ENCODE measurements around the gene GPR87. TPM values are rescaled to one million over a fixed set of nuclear protein-coding genes. Genes with fewer than 3 reads are reported as not detected.

The GPR87 gene
- total RNA-seq, 2 donors from 2014 or later: not detected

- Mint-ChIP-seq H3K27ac (no peak overlapping the region), H3K36me3 (ENCODE audit: low read depth) (no peaks in the 10 kb centered on the region), H3K9me3 (no peaks in the 10 kb centered on the region), H3K27me3 (ENCODE audit: insufficient read depth) (no peaks in the 10 kb centered on the region), H3K4me1 (peaks cover 37% of the 10 kb centered on the region), H3K4me3 (no peak overlapping the region)
- no peak for DNase-seq
- Histone ChIP-seq H3K27me3 (ENCODE audit: control insufficient read depth, insufficient read depth, low read length, poor library complexity, severe bottlenecking) (no peaks in the 10 kb centered on the region), H3K4me3 (ENCODE audit: low read length) (no peak overlapping the region), H3K9ac (ENCODE audit: extremely low read depth, low read length, poor library complexity, severe bottlenecking) (no peak overlapping the region), H3K36me3 (ENCODE audit: control insufficient read depth, insufficient read depth, low read length) (no peaks in the 10 kb centered on the region), H3K9me3 (ENCODE audit: control insufficient read depth, low read length) (no peaks in the 10 kb centered on the region), H3K4me1 (ENCODE audit: control insufficient read depth, insufficient read depth, low read length) (peaks cover 10% of the 10 kb centered on the region), H3K27ac (ENCODE audit: low read depth, low read length) (no peak overlapping the region)
- WGBS, 2 experiments (ENCODE audit: insufficient coverage in 1 of 2, insufficient read length in 1 of 2): 92% methylated on average over 1 of the region's 2 CpGs; no CpG with 5 or more reads in 1 of the 2 experiments
- no peak for TF ChIP-seq CTCF (conservative IDR thresholded peaks at IDR 0.05)
These were observed 12.9 kb downstream of the GPR87 start for GRCh38 chr3:151303751-151304150.

- no peak for DNase-seq
- no peak overlapping the region for H3K27ac Mint-ChIP-seq
- H3K36me3 Mint-ChIP-seq (ENCODE audit: low read depth): no peaks in the 10 kb centered on the region
- Histone ChIP-seq H3K27ac (ENCODE audit: low read depth, low read length) (no peak overlapping the region), H3K9ac (ENCODE audit: extremely low read depth, low read length, poor library complexity, severe bottlenecking) (no peak overlapping the region), H3K27me3 (ENCODE audit: control insufficient read depth, insufficient read depth, low read length, poor library complexity, severe bottlenecking) (no peaks in the 10 kb centered on the region), H3K4me3 (ENCODE audit: low read length) (no peak overlapping the region), H3K36me3 (ENCODE audit: control insufficient read depth, insufficient read depth, low read length) (no peaks in the 10 kb centered on the region), H3K4me1 (ENCODE audit: control insufficient read depth, insufficient read depth, low read length) (peaks cover 10% of the 10 kb centered on the region), H3K9me3 (ENCODE audit: control insufficient read depth, low read length) (no peaks in the 10 kb centered on the region)
- TF ChIP-seq CTCF (conservative IDR thresholded peaks at IDR 0.05): no peak
- no peak overlapping the region for H3K4me3 Mint-ChIP-seq
- H3K27me3 Mint-ChIP-seq (ENCODE audit: insufficient read depth): no peaks in the 10 kb centered on the region
- WGBS, 2 experiments (ENCODE audit: insufficient coverage in 1 of 2, insufficient read length in 1 of 2): 91 to 100% methylated on average over 2 to 3 of the region's 3 CpGs
- H3K9me3 Mint-ChIP-seq: no peaks in the 10 kb centered on the region
- peaks cover 26% of the 10 kb centered on the region for H3K4me1 Mint-ChIP-seq
These were observed 14.8 kb downstream of the GPR87 start for GRCh38 chr3:151301787-151302186.

- H3K4me3 Mint-ChIP-seq: no peak overlapping the region
- H3K36me3 Mint-ChIP-seq (ENCODE audit: low read depth): no peaks in the 10 kb centered on the region
- no peaks in the 10 kb centered on the region for H3K9me3 Mint-ChIP-seq
- H3K27me3 Mint-ChIP-seq (ENCODE audit: insufficient read depth): no peaks in the 10 kb centered on the region
- H3K27ac Mint-ChIP-seq: no peak overlapping the region
- H3K36me3 ChIP-seq (ENCODE audit: control insufficient read depth, insufficient read depth, low read length): no peaks in the 10 kb centered on the region
- no peaks in the 10 kb centered on the region for H3K9me3 ChIP-seq (ENCODE audit: control insufficient read depth, low read length)
- no peak for DNase-seq
- H3K4me1 Mint-ChIP-seq: peaks cover 17% of the 10 kb centered on the region
- no peak overlapping the region for H3K4me3 ChIP-seq (ENCODE audit: low read length)
- no peak for TF ChIP-seq CTCF (conservative IDR thresholded peaks at IDR 0.05)
- H3K27me3 ChIP-seq (ENCODE audit: control insufficient read depth, insufficient read depth, low read length, poor library complexity, severe bottlenecking): no peaks in the 10 kb centered on the region
- H3K27ac ChIP-seq (ENCODE audit: low read depth, low read length): no peak overlapping the region
- H3K9ac ChIP-seq (ENCODE audit: extremely low read depth, low read length, poor library complexity, severe bottlenecking): no peak overlapping the region
- WGBS, 2 experiments (ENCODE audit: insufficient coverage in 1 of 2, insufficient read length in 1 of 2): 89% methylated on average over 1 of the region's 1 CpG; no CpG with 5 or more reads in 1 of the 2 experiments
- peaks cover 3% of the 10 kb centered on the region for H3K4me1 ChIP-seq (ENCODE audit: control insufficient read depth, insufficient read depth, low read length)
These were observed 16.1 kb downstream of the GPR87 start for GRCh38 chr3:151300539-151300938.

All from endodermal cell (in vitro differentiated cells).